GM06990 (cell line): ENCODE data around the gene SLN.

ENCODE experiments used
- DNase-seq: peaks from one replicate; pipeline ENCODE4 v3.0.0-alpha.2; 2011; ENCODE audit not compliant: insufficient read length; ENCODE audit errors: extremely low read depth
- H3K27me3 ChIP-seq: replicated peaks from 2 replicates; pipeline ENCODE4 v1.6.0; 2011; ENCODE audit warnings: low read length; ENCODE audit not compliant: control insufficient read depth, insufficient read depth
- H3K36me3 ChIP-seq: 2 replicates; pipeline ENCODE4 v1.5.1; 2011; ENCODE audit warnings: low read length; ENCODE audit not compliant: control insufficient read depth, insufficient read depth
- H3K4me3 ChIP-seq: replicated peaks from 2 replicates; pipeline ENCODE4 v1.5.1; 2011; ENCODE audit warnings: low read depth, mild to moderate bottlenecking, control low read depth, low read length
- TF ChIP-seq, protein P1 (sequence below): IDR thresholded peaks from 2 replicates; pipeline ENCODE4 v1.5.1; 2011; ENCODE audit warnings: low read length, control low read depth, mild to moderate bottlenecking, inconsistent platforms; ENCODE audit not compliant: insufficient read depth, poor library complexity, severe bottlenecking

Gene SLN

DNA sequence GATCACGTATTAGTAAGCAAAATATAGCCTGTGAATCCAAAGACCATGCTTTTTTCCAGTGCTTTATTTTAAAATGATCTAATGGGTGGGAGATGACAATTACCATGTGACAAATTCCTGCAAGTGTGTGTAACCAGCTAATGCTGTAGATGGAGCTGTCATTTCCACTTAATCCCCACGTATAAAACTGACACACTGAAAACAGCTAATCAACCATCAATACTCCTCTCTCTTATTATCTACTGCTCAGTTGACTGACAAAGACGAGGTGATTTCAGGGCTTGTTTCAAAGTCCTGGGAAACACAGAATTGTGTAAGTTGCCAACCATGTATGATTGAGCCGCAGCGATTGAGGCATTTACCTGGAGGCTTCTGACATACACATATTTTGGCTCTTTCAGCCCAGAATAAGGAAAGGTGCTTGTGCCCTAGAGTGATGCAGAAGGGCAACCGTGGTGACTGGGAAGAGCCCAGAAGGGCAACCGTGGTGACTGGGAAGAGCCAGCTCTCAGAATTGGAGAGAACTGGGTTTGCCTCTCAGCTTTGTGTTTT, 9.7 kb downstream of the SLN start:
- DNase-seq = no peak
- Histone ChIP-seq H3K36me3 (no peaks in the 10 kb centered on the region), H3K27me3 (peaks cover 1% of the 10 kb centered on the region; the same call in 1 of the 2 replicates), H3K4me3 (no peak overlapping the region)
- TF ChIP-seq, protein P1, sequence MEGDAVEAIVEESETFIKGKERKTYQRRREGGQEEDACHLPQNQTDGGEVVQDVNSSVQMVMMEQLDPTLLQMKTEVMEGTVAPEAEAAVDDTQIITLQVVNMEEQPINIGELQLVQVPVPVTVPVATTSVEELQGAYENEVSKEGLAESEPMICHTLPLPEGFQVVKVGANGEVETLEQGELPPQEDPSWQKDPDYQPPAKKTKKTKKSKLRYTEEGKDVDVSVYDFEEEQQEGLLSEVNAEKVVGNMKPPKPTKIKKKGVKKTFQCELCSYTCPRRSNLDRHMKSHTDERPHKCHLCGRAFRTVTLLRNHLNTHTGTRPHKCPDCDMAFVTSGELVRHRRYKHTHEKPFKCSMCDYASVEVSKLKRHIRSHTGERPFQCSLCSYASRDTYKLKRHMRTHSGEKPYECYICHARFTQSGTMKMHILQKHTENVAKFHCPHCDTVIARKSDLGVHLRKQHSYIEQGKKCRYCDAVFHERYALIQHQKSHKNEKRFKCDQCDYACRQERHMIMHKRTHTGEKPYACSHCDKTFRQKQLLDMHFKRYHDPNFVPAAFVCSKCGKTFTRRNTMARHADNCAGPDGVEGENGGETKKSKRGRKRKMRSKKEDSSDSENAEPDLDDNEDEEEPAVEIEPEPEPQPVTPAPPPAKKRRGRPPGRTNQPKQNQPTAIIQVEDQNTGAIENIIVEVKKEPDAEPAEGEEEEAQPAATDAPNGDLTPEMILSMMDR = no peak

DNA sequence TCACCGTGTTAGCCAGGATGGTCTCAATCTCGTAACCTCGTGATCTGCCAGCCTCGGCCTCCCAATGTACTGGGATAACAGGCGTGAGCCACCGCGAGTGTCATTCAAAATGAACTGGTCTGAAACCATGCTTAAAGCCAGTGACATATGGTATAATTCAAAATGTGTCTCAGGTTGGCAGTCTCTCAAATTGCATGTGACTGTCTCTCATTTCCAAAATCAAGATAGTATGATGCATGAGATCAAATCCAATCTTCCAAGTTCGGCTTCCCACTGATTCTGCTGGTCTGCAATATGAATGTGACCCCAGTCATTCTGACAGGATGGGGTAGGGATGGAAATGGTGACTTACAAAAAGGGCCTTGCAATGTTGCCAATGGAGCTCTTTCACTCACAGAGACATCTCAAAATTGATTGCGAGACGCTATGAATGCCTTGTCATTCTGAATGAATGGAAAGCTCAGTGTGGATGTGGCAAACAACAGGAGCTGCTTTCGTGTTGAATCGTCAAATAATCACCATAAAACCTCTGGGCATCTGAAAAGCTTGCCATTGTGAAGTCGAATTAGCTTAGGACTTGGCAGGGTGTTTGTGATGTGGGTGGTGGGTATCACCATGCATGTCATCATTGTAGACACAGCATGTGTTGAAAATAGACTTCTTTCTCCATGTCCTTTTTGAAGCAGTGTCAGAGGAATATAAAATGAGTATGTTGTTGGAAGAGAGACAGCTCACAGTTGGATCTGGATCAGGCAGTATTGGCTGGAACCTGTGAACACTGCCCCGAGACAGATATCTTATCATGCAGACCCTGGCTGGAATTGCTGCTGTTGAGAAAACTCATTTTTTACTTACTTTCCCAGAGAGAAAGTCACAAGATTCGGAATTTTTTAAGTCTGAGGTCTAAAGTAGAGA, 12.2 kb downstream of the SLN start:
- no peak overlapping the region for H3K4me3 ChIP-seq
- no peak for DNase-seq
- H3K27me3 ChIP-seq = peaks cover 1% of the 10 kb centered on the region; the same call in 1 of the 2 replicates
- H3K36me3 ChIP-seq = no peaks in the 10 kb centered on the region
- TF ChIP-seq, protein P1 = no peak

DNA sequence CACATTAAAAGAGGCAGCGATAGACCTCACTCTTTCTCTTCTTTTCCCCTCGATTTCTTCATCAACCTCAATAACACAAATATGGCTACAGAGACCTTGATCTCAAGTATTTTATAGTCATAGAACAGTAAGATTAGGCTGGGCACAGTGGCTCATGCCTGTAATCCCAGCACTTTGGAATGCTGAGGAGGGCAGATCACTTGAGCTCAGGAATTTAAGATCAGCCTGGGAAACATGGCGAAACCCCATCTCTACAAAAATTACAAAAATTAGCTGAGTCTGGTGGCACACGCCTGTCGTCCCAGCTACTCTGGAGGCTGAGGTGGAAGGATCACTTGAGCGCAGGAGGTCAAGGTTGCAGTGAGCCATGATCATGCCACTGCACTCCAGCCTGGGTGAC, 14.6 kb downstream of the SLN start:
- Histone ChIP-seq H3K4me3 (no peak overlapping the region), H3K27me3 (peaks cover 1% of the 10 kb centered on the region; the same call in 1 of the 2 replicates), H3K36me3 (no peaks in the 10 kb centered on the region)
- TF ChIP-seq, protein P1 = no peak
- no peak for DNase-seq

DNA sequence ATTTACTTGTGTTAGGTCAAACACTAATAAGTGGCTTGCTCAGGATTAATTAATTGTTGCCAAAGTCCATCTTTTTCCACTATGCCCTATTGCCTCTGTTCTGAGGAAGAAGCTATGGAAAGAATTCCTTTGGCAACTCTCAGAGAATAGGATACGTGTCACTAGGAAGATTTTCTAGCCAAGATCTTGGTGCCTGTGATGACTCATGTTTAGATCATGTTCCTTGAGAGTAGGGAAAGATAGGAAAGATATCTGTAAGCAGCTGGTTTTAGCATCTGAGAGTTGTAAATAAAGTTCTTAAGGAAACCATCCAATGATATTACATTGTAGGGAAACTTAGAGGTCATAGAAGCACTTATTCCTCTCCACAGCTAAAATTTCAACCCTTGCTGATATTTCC, 15.7 kb downstream of the SLN start:
- TF ChIP-seq, protein P1 = no peak
- Histone ChIP-seq H3K36me3 (no peaks in the 10 kb centered on the region), H3K4me3 (no peak overlapping the region), H3K27me3 (peaks cover 1% of the 10 kb centered on the region; the same call in 1 of the 2 replicates)
- no peak for DNase-seq

DNA sequence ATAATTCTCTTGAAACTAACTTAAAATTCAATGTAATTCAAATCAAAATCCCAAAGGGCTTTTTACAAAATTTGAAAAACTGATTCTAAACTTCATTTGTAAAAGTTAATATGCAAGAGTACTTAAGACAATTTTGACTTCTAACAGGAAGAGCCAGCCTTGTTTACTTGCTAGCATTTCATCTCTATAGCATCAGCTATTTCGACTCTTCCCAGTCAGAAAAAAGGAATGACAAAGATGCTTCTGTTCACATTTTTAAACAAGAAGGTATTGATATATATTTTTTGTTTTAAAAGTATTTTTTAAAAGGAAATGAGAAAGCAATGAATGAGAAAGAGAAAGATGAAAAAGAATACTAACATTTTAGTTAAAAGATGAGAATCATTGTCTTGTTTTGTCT, 16.4 kb downstream of the SLN start:
- Histone ChIP-seq H3K4me3 (no peak overlapping the region), H3K36me3 (no peaks in the 10 kb centered on the region), H3K27me3 (peaks cover 1% of the 10 kb centered on the region; the same call in 1 of the 2 replicates)
- DNase-seq = no peak
- TF ChIP-seq, protein P1 = no peak
